ENCODE measurements around the gene ENO2.

ENO2 gene

GRCh38 chr12:6946920-6947374 is 32.6 kb downstream of the ENO2 start:
- H3K4me2 ChIP-seq (ENCODE audit: low read depth, low read length, poor library complexity, severe bottlenecking), result peak overlapping the region; percentile 91
- H3K4me3 ChIP-seq (ENCODE audit: low read length, poor library complexity, severe bottlenecking), result no peak overlapping the region
- no peak for TF ChIP-seq EZH2phosphoT487 (IDR thresholded peaks at IDR 0.05; ENCODE audit: borderline replicate concordance)
- TF ChIP-seq, protein P1, sequence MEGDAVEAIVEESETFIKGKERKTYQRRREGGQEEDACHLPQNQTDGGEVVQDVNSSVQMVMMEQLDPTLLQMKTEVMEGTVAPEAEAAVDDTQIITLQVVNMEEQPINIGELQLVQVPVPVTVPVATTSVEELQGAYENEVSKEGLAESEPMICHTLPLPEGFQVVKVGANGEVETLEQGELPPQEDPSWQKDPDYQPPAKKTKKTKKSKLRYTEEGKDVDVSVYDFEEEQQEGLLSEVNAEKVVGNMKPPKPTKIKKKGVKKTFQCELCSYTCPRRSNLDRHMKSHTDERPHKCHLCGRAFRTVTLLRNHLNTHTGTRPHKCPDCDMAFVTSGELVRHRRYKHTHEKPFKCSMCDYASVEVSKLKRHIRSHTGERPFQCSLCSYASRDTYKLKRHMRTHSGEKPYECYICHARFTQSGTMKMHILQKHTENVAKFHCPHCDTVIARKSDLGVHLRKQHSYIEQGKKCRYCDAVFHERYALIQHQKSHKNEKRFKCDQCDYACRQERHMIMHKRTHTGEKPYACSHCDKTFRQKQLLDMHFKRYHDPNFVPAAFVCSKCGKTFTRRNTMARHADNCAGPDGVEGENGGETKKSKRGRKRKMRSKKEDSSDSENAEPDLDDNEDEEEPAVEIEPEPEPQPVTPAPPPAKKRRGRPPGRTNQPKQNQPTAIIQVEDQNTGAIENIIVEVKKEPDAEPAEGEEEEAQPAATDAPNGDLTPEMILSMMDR (conservative IDR thresholded peaks at IDR 0.05; ENCODE audit: low read length), result no peak
- H3K9me2 ChIP-seq (replicated peaks; ENCODE audit: low read depth, low read length), result no peaks in the 10 kb centered on the region
- H3F3A ChIP-seq (ENCODE audit: low read depth), result peaks cover 10% of the 10 kb centered on the region
- peaks cover 45% of the 10 kb centered on the region for H3K4me1 ChIP-seq (ENCODE audit: insufficient read depth, low read length, poor library complexity, severe bottlenecking)
- no peak overlapping the region for H3K9ac ChIP-seq (ENCODE audit: low read depth, low read length, poor library complexity, severe bottlenecking)
- peaks cover 46% of the 10 kb centered on the region for H3K79me2 ChIP-seq (ENCODE audit: insufficient read depth, low read length)
- no peaks in the 10 kb centered on the region for H3K36me3 ChIP-seq (ENCODE audit: insufficient read depth, low read length)
- peaks cover 6% of the 10 kb centered on the region for H4K20me1 ChIP-seq (ENCODE audit: insufficient read depth, low read length, poor library complexity, severe bottlenecking)
- no peaks in the 10 kb centered on the region for H3K27me3 ChIP-seq (ENCODE audit: insufficient read depth, low read length, poor library complexity, severe bottlenecking)
- H2AFZ ChIP-seq (ENCODE audit: low read length), result no peak overlapping the region
- no peaks in the 10 kb centered on the region for H3K9me3 ChIP-seq (ENCODE audit: insufficient read depth, low read depth, low read length)

DNA sequence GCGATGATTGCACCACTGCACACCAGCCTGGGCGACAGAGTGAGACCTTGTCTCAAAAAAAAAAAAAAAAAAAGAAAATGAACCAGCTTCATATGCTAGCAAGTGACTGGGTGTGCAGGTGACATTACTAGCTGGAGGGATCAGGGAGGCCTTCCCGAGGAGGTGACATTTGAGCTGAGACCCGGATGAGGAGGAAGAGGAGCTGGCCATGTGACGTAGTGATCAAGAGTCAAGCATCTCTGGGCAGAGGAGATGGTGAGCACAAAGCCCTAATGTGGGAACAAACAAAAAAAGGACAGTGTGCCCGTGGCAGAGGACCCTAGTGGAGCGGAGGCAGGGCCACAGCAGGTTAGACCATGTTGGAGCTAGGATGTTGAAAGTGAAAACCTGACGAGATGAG is 33.2 kb downstream of the ENO2 start:
- Histone ChIP-seq H2AFZ (ENCODE audit: low read length) (no peak overlapping the region), H3K4me1 (ENCODE audit: insufficient read depth, low read length, poor library complexity, severe bottlenecking) (peaks cover 48% of the 10 kb centered on the region), H3K9me2 (replicated peaks; ENCODE audit: low read depth, low read length) (no peaks in the 10 kb centered on the region), H3F3A (ENCODE audit: low read depth) (peaks cover 10% of the 10 kb centered on the region), H3K36me3 (ENCODE audit: insufficient read depth, low read length) (no peaks in the 10 kb centered on the region), H3K27me3 (ENCODE audit: insufficient read depth, low read length, poor library complexity, severe bottlenecking) (no peaks in the 10 kb centered on the region), H3K79me2 (ENCODE audit: insufficient read depth, low read length) (peaks cover 53% of the 10 kb centered on the region), H3K4me2 (ENCODE audit: low read depth, low read length, poor library complexity, severe bottlenecking) (no peak overlapping the region), H3K4me3 (ENCODE audit: low read length, poor library complexity, severe bottlenecking) (no peak overlapping the region), H3K9ac (ENCODE audit: low read depth, low read length, poor library complexity, severe bottlenecking) (no peak overlapping the region), H3K9me3 (ENCODE audit: insufficient read depth, low read depth, low read length) (no peaks in the 10 kb centered on the region), H4K20me1 (ENCODE audit: insufficient read depth, low read length, poor library complexity, severe bottlenecking) (peaks cover 6% of the 10 kb centered on the region)
- TF ChIP-seq, protein P1 (conservative IDR thresholded peaks at IDR 0.05; ENCODE audit: low read length), result no peak
- no peak for TF ChIP-seq EZH2phosphoT487 (IDR thresholded peaks at IDR 0.05; ENCODE audit: borderline replicate concordance)

DNA sequence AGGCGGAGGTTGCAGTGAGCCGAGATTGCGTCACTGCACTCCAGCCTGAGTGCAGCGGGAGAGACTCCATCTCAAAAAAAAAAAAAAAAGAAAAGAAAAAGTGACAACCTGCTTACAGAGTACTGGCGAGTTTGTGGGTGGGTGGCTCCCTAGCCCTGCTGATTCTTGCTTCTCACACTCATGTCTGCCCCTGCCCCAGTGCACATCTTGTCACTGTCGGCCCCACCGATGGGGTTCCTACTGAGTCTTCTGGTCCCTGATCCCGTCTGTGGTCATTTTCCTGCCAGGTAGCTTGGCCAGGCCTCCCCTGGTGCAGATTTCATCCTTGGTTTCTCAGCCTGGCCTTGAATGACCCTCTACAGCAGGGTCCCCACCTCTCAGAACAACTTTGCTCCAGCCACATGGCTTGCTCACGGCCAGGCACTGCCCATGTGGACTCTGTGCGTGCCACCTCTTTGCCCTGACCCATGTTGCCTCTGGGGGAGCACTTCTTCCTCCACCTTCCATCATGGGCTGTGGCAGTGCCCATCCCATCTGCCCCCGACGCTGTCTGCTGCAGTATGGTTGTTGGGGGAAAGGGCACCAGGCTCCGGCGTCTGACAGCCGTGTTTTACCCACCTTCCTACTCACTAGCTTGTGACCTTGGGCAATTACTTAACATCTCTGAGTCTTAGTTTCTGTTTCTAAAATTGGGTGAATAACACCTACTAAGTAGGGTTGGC is 34.7 kb downstream of the ENO2 start:
- peaks cover 6% of the 10 kb centered on the region for H4K20me1 ChIP-seq (ENCODE audit: insufficient read depth, low read length, poor library complexity, severe bottlenecking)
- H3K9ac ChIP-seq (ENCODE audit: low read depth, low read length, poor library complexity, severe bottlenecking), result no peak overlapping the region

More for the DNA sequence above, 34.7 kb downstream of the ENO2 start:
- Histone ChIP-seq H3K27me3 (ENCODE audit: insufficient read depth, low read length, poor library complexity, severe bottlenecking) (no peaks in the 10 kb centered on the region), H3K9me3 (ENCODE audit: insufficient read depth, low read depth, low read length) (no peaks in the 10 kb centered on the region), H3K4me2 (ENCODE audit: low read depth, low read length, poor library complexity, severe bottlenecking) (no peak overlapping the region), H2AFZ (ENCODE audit: low read length) (0 out of 2 replicates have a peak overlapping the region, but pooled peaks have one; percentile 10), H3K9me2 (replicated peaks; ENCODE audit: low read depth, low read length) (no peaks in the 10 kb centered on the region), H3K4me1 (ENCODE audit: insufficient read depth, low read length, poor library complexity, severe bottlenecking) (peaks cover 50% of the 10 kb centered on the region), H3K4me3 (ENCODE audit: low read length, poor library complexity, severe bottlenecking) (no peak overlapping the region), H3K36me3 (ENCODE audit: insufficient read depth, low read length) (no peaks in the 10 kb centered on the region), H3F3A (ENCODE audit: low read depth) (peaks cover 4% of the 10 kb centered on the region), H3K79me2 (ENCODE audit: insufficient read depth, low read length) (peaks cover 65% of the 10 kb centered on the region)
- no peak for TF ChIP-seq EZH2phosphoT487 (IDR thresholded peaks at IDR 0.05; ENCODE audit: borderline replicate concordance)
- TF ChIP-seq, protein P1 (conservative IDR thresholded peaks at IDR 0.05; ENCODE audit: low read length), result peak; percentile 51
